D341Med (cell line): ENCODE data around the gene TMEM92.

ENCODE experiments used
- DNase-seq: peaks from one replicate; pipeline ENCODE4 v3.0.0; 2012; ENCODE audit warnings: low spot score

Gene TMEM92

GRCh38 chr17:50274142-50274896 lies at the start of gene TMEM92:
TMEM92 (plus strand) TSS chr17:50274466; CDS start chr17:50274502, 36 bp downstream.
- peak; percentile 67 for DNase-seq

- DNase-seq = no peak
Measured at GRCh38 chr17:50225701-50226240, 48.5 kb upstream of the TMEM92 start.

GRCh38 chr17:50234581-50234980 lies 39.7 kb upstream of the TMEM92 start:
- no peak for DNase-seq

GRCh38 chr17:50237901-50238300 lies 36.4 kb upstream of the TMEM92 start:
- no peak for DNase-seq

GRCh38 chr17:50238601-50239280 lies 35.5 kb upstream of the TMEM92 start:
- no peak for DNase-seq

- no peak for DNase-seq
Measured at GRCh38 chr17:50239937-50240336, 34.3 kb upstream of the TMEM92 start.

GRCh38 chr17:50240851-50241250 lies 33.4 kb upstream of the TMEM92 start:
- DNase-seq = no peak

- no peak for DNase-seq
Measured at GRCh38 chr17:50241431-50241830, 32.8 kb upstream of the TMEM92 start.

- no peak for DNase-seq
Measured at GRCh38 chr17:50244771-50245170, 29.5 kb upstream of the TMEM92 start.

GRCh38 chr17:50248255-50248654 lies 26.0 kb upstream of the TMEM92 start:
- DNase-seq = no peak

- DNase-seq = no peak
Measured at GRCh38 chr17:50252781-50253180, 21.5 kb upstream of the TMEM92 start.

- DNase-seq = peak; percentile 30
Measured at GRCh38 chr17:50255766-50256635, 18.3 kb upstream of the TMEM92 start.

- DNase-seq = peak; percentile 40
Measured at GRCh38 chr17:50256826-50257618, 17.2 kb upstream of the TMEM92 start.

- DNase-seq = peak; percentile 41
Measured at GRCh38 chr17:50257676-50258224, 16.5 kb upstream of the TMEM92 start.

- peak; percentile 48 for DNase-seq
Measured at GRCh38 chr17:50258647-50259476, 15.4 kb upstream of the TMEM92 start.

GRCh38 chr17:50259477-50260324 lies 14.6 kb upstream of the TMEM92 start:
- DNase-seq = peak; percentile 35

- peak; percentile 34 for DNase-seq
Measured at GRCh38 chr17:50260501-50260911, 13.8 kb upstream of the TMEM92 start.

- peak; percentile 31 for DNase-seq
Measured at GRCh38 chr17:50261051-50261915, 13.0 kb upstream of the TMEM92 start.
